ENCODE data around the gene TUBGCP6. TPM values are rescaled to one million over a fixed set of nuclear protein-coding genes. Genes with fewer than 3 reads are reported as not detected.

Gene TUBGCP6
- polyA plus RNA-seq, 3 donors: 3.7 to 72.8 (median 4.3) TPM

DNA sequence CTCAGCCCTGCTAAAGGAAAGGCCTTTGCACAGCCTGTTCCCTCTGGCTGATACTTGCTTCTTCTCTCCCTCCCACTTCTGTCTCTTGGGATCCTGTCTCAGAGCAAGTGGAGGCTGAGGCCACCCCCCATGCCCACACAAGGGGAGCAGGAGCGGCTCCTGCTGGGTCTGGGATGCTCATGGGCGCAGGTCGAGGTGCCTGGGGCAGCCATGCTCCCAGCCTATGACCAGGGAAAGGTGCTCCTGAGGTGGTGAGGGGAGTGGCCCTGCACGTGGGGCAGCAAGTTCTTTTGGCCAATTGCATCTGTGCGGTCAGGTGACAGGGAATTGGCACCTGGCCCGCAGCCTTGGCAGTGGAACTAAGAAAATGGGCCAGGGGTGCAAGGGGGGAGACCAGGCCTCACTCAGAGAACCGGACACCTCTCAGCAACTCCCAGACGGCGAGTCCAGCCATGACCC is 23.9 kb upstream of the TUBGCP6 start:
- Histone ChIP-seq H3K9ac (ENCODE audit: insufficient read depth, low read length, poor library complexity, severe bottlenecking) (no peak overlapping the region), H3K79me2 (ENCODE audit: insufficient read depth, low read length) (no peaks in the 10 kb centered on the region), H2AFZ (ENCODE audit: insufficient read depth, low read depth, low read length, poor library complexity, severe bottlenecking) (no peak overlapping the region), H4K20me1 (ENCODE audit: insufficient read depth, low read length) (peaks cover 48% of the 10 kb centered on the region), H3K9me3 (replicated peaks in 1 of 2; ENCODE audit: control insufficient read depth in 1 of 2, insufficient read depth in 1 of 2, low read length in 2 of 2) (peaks cover 7 to 10% of the 10 kb centered on the region in 2 donors), H3K4me3 (replicated peaks in 1 of 3; ENCODE audit: low read depth in 2 of 3, low read length in 3 of 3) (no peak overlapping the region), H3K36me3 (replicated peaks in 1 of 2; ENCODE audit: control insufficient read depth in 1 of 2, insufficient read depth in 2 of 2, low read length in 2 of 2) (no peaks in the 10 kb centered on the region), H3K4me1 (ENCODE audit: control insufficient read depth in 1 of 2, insufficient read depth in 2 of 2, low read length in 2 of 2) (peaks cover 25 to 38% of the 10 kb centered on the region in 2 donors), H3K4me2 (replicated peaks; ENCODE audit: extremely low read depth, low read length, poor library complexity, severe bottlenecking) (no peak overlapping the region), H3K27me3 (ENCODE audit: control insufficient read depth in 2 of 2, insufficient read depth in 2 of 2, low read length in 2 of 2) (peaks cover 25 to 46% of the 10 kb centered on the region in 2 donors), H3K27ac (ENCODE audit: low read depth in 1 of 2, low read length in 2 of 2) (no peak overlapping the region)
- intact Hi-C loops (cut with micrococcal nuclease): no loop called here
- DNase-seq: no peak
- WGBS (ENCODE audit: insufficient coverage): no CpG with 5 or more reads among the region's 9 CpGs
- Mint-ChIP-seq H3K4me3 (peak overlapping the region in 1 of 2 donors; percentile 78), H3K27me3 (ENCODE audit: low read depth in 3 of 3) (peaks cover 47 to 73% (median 59%) of the 10 kb centered on the region in 3 donors), H3K4me1 (peaks cover 19% of the 10 kb centered on the region), H3K36me3 (peaks cover 5 to 7% of the 10 kb centered on the region in 2 donors), H3K27ac (no peak overlapping the region), H3K9me3 (peaks cover 0 to 30% (median 7%) of the 10 kb centered on the region in 7 donors)
- TF ChIP-seq, protein P1, sequence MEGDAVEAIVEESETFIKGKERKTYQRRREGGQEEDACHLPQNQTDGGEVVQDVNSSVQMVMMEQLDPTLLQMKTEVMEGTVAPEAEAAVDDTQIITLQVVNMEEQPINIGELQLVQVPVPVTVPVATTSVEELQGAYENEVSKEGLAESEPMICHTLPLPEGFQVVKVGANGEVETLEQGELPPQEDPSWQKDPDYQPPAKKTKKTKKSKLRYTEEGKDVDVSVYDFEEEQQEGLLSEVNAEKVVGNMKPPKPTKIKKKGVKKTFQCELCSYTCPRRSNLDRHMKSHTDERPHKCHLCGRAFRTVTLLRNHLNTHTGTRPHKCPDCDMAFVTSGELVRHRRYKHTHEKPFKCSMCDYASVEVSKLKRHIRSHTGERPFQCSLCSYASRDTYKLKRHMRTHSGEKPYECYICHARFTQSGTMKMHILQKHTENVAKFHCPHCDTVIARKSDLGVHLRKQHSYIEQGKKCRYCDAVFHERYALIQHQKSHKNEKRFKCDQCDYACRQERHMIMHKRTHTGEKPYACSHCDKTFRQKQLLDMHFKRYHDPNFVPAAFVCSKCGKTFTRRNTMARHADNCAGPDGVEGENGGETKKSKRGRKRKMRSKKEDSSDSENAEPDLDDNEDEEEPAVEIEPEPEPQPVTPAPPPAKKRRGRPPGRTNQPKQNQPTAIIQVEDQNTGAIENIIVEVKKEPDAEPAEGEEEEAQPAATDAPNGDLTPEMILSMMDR (IDR thresholded peaks at IDR 0.05): no peak

DNA sequence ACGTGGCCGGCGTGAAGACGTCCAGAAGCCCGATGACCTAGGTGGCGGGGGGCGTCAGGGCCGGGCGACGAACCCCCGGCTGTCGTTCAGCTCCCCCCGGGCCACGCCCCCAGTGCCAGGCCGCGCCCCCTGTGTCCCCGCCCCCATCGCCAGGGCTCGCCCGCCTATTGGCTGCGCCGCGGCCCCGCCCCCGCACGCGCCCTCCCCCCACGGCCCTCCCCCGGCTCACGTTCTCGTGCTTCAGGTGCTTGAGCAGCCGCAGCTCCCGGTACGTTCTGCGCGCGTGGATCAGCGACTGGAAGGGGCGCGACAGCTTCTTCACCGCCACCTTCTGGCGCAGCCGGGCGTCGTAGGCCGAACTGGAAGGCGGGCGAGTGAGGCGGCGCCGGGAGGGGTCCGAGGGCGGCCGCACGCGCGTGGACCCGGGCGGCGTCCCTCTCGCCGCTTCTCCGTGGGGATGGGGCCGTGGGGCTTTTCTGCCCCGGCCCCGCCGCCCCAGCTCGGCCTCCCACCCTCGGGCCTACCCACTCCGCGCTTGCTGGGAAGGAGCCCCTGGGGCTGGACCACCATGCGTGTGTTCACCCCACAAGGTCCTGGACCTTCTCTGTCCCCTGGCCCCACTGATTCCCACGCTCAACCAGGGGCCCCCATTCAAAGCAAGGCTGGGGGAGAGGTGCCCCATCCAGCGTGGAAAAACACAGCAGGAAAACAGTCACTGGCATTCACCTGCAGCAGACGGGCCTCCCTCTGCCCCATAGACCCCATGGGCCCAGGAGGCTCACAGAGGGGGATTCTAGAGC is 23.0 kb upstream of the TUBGCP6 start:
- Histone ChIP-seq H2AFZ (ENCODE audit: insufficient read depth, low read depth, low read length, poor library complexity, severe bottlenecking) (no peak overlapping the region), H3K4me2 (replicated peaks; ENCODE audit: extremely low read depth, low read length, poor library complexity, severe bottlenecking) (peak overlapping the region; percentile 22), H3K27ac (ENCODE audit: low read depth in 1 of 2, low read length in 2 of 2) (no peak overlapping the region), H3K9ac (ENCODE audit: insufficient read depth, low read length, poor library complexity, severe bottlenecking) (no peak overlapping the region), H3K27me3 (ENCODE audit: control insufficient read depth in 2 of 2, insufficient read depth in 2 of 2, low read length in 2 of 2) (peaks cover 25 to 54% of the 10 kb centered on the region in 2 donors), H4K20me1 (ENCODE audit: insufficient read depth, low read length) (peaks cover 42% of the 10 kb centered on the region), H3K79me2 (ENCODE audit: insufficient read depth, low read length) (no peaks in the 10 kb centered on the region), H3K4me1 (ENCODE audit: control insufficient read depth in 1 of 2, insufficient read depth in 2 of 2, low read length in 2 of 2) (peaks cover 25 to 38% of the 10 kb centered on the region in 2 donors), H3K4me3 (replicated peaks in 1 of 3; ENCODE audit: low read depth in 2 of 3, low read length in 3 of 3) (no peak overlapping the region), H3K36me3 (replicated peaks in 1 of 2; ENCODE audit: control insufficient read depth in 1 of 2, insufficient read depth in 2 of 2, low read length in 2 of 2) (no peaks in the 10 kb centered on the region), H3K9me3 (replicated peaks in 1 of 2; ENCODE audit: control insufficient read depth in 1 of 2, insufficient read depth in 1 of 2, low read length in 2 of 2) (peaks cover 7 to 10% of the 10 kb centered on the region in 2 donors)
- peak in 1 of 3 donors; percentile 29 for DNase-seq
- 18% methylated on average over 54 of the region's 75 CpGs for WGBS (ENCODE audit: insufficient coverage)
- H3K36me3 Mint-ChIP-seq: peaks cover 2 to 3% of the 10 kb centered on the region in 2 donors
- H3K9me3 Mint-ChIP-seq: peaks cover 0 to 30% (median 7%) of the 10 kb centered on the region in 7 donors
- intact Hi-C loops (cut with micrococcal nuclease): no loop called here
- H3K27ac Mint-ChIP-seq: no peak overlapping the region
- TF ChIP-seq, protein P1 (IDR thresholded peaks at IDR 0.05): peak; percentile 27
- H3K4me3 Mint-ChIP-seq: peak overlapping the region; percentile 31 to 78
- H3K27me3 Mint-ChIP-seq (ENCODE audit: low read depth in 3 of 3): peaks cover 53 to 79% (median 63%) of the 10 kb centered on the region in 3 donors
- H3K4me1 Mint-ChIP-seq: peaks cover 17% of the 10 kb centered on the region

All from CD14-positive monocyte (primary cell).